Fibroblast of skin of left quadriceps (primary cell): ENCODE measurements around the gene PDZRN3.
"Not testable (repeated sequence)": the region's sequence is repeated elsewhere in the genome, so short reads cannot be mapped to it uniquely, and the experiment has no call there.

Experiments
- DNase-seq, 2 experiments: peaks; one replicate each; pipeline ENCODE4 v3.0.0-alpha.2; 2013; ENCODE audit warnings: low read depth in 2 of 2

The PDZRN3 gene

GRCh38 chr3:73492186-73492585 lies 132.6 kb downstream of the PDZRN3 start:
- no peak for DNase-seq

DNA sequence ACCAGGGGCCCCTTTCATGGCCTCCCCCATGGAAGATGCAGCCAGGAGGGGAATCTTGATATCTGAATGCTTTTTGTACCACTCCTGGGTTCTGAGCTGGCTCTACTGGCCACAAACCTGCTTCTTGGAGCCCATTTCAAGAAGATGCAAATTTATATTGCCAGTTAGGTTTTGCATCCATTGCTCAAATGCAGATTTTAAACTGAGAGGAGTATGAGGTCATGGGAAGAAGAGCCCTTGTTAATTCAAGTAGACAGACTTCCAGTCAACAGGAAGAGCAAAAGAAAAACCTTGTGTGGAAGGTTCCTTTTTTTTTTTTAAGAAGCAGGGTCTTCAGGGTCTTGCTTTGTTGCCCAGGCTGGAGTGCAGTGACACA lies 133.5 kb downstream of the PDZRN3 start:
- no peak for DNase-seq

DNA sequence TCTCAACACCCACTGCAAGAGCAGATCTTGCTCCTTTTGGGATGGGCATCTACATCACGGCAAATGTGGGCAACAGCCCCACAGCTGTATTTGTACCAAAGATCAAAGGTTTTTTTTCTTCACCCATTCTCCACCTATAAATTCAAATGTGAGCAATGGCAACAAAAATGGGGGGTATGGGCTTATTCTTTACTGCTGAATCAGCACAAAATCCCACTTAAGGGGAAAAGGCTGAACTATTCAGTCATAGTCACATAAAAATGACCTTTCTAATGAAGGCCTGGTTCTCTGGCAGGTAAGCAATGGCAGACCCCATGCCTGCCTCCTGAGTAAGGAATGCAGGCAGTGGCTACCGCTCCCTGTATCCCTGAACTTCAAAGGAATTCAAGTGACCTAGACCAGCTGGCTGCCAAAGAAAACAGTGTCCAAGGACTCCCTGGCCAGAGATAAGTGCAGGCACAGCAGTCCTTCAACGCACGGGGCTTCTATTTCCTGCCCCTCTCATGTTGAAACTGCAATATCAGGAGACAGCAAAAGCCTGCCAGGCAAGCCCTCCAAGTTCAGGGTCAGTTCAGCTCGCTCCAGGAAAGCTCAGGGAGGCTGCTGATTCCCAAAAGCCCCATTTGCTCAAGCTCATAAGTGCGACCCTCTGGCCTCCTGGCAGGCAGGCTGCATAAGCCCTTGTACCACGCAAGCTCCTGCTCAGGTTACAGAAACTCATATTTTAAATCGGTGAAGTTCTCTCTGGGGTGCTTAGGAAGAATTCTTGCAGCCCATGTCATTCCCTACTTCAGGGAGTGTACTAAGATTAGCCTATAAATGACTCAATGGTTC lies 134.1 kb downstream of the PDZRN3 start:
- DNase-seq, result no peak

DNA sequence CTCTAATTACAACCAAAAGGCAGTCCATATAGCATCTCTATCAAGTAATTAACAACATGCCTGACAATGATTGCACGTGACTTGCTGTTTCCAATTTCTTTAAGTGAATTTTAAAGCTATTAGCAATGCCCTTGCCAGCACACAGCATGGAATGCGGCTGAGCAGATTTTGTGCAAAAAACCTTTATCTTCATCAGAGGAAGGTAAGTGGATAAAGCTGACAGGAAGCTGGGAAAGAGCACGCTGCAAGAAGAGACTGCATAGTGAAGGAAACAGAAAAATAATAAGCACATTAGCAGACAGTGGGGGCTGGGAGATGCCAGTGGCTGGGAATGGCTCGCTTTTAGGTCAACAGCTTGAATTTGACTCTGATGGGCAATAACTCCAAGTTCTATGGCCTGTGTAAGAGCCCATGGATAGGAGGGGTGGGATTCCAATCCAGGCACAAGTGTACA lies 138.8 kb downstream of the PDZRN3 start:
- no peak for DNase-seq

DNA sequence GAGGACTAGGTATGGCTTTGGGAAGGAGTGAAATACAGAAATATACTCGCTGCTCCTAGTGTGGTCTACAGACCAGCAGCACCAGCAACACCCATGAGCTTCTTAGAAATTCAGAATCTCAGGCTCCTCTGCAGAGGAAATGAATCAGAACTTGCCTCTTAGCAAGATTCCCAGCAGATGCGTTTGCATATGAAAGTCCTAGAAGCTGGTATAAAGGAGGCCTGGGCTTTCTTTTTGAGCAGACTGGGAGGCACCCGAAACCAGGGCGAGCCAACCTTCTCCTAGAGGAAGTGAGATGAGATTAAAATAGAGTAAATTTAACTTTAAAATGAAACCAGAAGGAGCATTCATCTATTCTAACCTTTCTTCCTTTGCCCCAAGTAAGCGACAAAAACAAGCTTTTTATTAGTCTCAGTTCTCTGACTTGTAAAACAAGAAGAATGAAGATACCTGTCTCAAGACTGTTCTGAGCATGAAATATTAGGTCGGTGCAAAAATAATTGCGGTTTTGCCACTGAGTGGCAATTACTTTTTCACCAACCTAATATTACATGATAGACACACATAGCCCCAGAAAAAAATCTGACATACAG lies 140.0 kb downstream of the PDZRN3 start:
- no peak for DNase-seq

GRCh38 chr3:73481888-73482287 lies 142.9 kb downstream of the PDZRN3 start:
- no peak for DNase-seq

DNA sequence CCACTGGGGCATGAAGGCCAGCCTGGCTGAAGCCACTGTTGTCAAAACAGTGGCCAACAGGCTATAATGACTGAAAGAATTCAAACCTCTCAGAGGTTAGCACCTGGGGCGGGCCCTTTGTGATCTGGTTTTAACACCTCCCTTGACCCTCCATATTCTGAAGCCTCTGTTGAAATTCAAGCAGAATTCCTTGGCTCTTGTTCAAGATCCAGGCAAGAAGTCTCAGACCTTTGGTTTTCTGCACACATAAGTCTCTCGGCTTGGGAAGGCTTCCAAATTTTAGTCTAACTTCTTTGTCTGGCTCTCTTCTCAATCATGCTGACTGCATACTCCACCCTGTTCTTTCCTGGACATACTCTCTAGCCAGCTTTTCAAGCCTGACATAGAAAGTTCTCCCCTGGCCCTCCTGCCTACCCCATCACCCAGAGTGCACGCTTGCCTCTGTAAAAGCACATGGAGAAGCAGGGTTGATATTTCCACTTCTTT lies 144.5 kb downstream of the PDZRN3 start:
- DNase-seq, result no peak

DNA sequence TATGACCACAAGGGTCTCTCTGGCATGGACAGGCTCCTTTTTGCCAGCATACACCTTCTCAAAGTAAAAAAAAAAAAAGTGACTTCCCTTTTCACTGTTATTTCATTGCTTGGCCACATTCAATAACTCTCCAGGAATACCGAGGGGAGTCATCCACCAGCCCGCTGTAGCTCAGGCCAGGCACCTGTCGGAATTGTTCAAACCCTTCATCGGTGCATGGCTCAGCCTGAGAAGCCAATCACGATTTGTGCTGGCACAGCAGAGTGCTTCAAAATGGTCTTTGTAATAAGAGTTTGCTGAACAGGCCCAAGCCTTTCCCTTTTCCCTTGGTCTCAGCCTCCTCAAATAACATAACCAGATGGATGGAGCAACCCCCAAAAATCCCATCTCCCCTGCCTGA lies 145.4 kb downstream of the PDZRN3 start:
- no peak for DNase-seq

DNA sequence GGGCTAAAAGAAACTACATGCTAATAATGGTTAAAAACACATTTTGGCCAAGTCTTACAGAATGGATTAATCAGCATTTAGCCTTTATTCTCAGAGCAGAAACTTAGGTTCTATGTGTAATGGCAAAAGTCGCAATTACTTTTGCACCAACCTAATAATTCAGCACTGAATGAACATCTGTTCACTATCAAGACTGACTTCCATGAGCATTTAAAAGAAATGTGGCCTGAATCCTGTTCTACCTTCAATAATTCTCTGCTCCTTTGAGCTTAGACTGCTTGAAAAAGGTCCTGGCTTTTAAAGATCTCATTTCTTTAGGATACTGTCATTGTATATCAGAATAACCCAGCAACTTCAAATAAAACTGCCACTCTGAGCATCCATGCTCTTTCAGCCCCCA lies 145.9 kb downstream of the PDZRN3 start:
- no peak for DNase-seq

GRCh38 chr3:73475717-73476116 lies 149.0 kb downstream of the PDZRN3 start:
- no peak for DNase-seq

DNA sequence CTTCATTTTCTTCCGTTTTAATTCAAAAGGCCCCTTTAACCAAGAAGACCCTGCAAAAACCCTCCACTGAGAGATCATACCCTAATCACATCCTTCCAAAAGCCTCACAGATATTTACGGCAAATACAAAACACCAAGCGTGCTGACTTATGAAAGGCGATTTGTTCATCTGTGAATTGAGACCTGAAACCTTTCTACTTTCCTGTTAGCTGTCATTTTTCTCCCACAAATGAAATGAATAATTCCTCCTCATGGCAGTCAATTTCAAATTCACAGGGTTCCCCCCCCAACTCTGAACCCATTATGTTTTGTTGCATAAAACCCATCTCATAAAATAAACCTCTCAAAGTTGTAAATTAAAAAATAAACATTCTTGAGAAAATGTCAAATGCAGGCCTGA lies 149.6 kb downstream of the PDZRN3 start:
- no peak for DNase-seq

GRCh38 chr3:73474619-73475018 lies 150.1 kb downstream of the PDZRN3 start:
- DNase-seq, result no peak

GRCh38 chr3:73473898-73474416 lies 150.8 kb downstream of the PDZRN3 start:
- no peak for DNase-seq

DNA sequence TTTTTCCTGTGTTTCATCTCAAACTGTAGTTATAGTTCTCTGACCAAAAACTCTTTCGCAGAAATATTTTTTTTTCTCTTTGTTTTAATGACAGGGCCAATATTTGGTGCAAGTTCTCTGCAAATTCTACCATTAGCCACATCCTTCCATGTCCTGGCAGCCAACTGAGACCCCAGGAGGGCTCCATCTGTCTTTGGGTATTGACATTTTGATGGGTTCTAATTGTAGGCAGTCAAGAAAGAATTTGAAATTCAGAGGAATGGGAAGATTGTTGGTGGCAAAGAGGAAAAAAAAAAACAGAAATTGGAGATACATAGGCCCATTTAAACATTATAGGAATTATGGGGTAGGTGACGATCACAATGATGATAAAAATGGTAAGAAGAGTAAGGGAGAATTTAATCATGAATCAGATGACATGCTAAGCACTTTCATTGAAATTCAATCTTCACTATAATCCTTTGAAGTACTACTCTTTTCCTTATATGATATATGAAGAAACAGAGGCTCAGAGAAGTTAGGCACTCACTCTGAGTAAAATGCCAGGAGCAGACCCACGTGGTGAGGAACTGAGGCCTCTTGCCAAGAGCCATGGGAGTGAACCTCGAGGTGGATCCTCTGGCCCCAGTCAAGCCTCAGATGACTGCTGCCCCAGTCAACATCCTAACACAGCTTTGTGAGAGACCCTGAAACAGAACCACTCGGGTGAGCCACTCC lies 151.4 kb downstream of the PDZRN3 start:
- no peak for DNase-seq

GRCh38 chr3:73471986-73472787 lies 152.6 kb downstream of the PDZRN3 start:
- DNase-seq, result no peak

- peak in 1 of 2 experiments; percentile 24 for DNase-seq
Measured at GRCh38 chr3:73470860-73471259, 153.9 kb downstream of the PDZRN3 start.

DNA sequence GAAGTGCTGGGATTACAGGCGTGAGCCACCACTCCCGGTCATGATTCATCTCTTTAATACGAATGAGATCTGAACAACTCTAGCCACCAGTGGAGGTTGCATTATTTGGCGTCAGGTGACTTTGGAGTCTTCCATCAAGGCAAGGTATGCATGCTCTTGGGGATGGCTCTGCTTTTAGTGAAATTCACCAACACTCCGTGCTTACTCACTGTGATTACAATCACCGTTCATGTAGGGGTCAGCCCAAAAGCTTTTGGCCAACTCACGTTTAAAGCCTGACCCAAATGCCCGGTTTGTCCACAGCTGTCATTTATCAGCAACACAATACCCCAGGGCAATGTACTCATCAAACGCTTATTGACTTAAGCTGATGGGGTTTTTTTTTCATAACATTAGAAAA lies 155.4 kb downstream of the PDZRN3 start:
- DNase-seq, result no peak

DNA sequence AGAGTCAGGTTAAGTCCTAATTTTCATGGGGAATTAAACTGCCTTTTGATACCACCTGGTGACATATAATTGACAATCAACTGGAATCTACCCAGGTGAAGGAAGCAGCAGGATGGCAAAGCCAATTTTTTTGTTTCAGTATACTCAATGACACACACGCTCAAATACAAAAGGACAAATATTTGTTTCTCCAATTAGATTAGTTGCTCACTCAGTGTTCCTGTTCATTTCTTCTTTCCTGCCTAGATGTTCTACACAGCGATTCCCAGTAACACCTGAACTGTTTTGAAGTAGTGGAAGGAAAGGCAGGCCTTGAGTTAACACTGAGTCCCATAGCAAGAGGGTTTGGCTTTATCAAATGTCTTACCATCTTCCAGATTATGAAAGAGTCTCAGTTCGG lies 157.5 kb downstream of the PDZRN3 start:
- no peak for DNase-seq

DNA sequence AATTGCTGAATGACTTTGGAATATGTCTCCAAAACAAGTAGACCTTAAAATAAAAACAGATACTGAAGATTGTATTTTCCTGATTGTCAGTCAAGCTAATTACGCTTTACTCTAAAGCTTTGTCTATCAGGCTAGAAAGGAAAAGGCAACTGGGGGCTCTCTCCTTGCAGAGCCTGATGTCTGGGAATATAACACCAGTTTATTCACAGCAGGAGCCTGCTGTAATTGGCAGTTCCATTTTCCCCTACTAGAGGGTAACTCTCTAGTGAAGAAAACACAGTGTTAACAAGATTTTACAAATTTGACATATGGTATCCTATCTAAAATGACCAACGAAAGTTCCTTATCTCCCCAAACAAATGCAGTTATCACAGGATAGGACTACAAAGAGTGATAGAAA lies 158.8 kb downstream of the PDZRN3 start:
- DNase-seq, result no peak

- DNase-seq, result not testable (repeated sequence)
Measured at GRCh38 chr3:73464126-73464525, 160.6 kb downstream of the PDZRN3 start.

DNA sequence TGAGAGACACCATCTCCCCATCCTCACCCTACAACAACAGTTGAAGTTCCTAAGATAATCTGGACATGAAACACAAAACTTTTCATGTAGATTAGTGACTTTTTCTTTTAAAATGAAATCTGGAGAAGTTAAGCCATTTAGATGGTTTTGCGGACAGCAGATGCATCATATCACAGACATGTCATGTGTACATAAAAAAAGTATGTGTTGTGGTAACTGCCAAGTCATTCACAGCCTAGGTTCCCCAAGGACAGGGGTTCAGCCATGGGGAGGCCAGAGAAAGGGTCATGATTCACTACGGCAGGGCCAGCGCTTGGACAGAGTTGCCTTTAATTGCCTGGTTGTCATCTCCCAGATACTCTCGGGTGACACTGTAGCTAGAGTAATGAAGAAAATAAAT lies 163.2 kb downstream of the PDZRN3 start:
- peak in 1 of 2 experiments; percentile 15 for DNase-seq

DNA sequence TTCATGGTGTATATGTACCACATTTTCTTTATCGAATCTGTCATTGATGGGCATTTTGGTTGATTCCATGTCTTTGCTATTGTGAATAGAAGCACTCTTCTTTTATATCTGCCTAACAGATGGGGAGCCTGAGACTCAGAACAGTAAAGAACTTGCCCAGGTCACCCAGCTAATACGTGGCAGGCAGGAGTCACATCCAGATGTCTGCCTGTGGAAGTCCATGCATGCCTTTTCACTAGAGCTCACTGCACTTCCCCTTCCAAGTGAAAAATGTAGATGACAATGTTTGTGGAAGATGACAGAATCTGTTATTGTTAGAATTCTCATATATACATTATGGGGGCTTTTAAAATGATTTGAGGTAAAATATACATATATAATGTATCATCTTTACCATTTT lies 165.0 kb downstream of the PDZRN3 start:
- no peak for DNase-seq
